GM19328 (cell line): ENCODE measurements around the gene ZNF407.

Experiments
- ATAC-seq: cut with Tn5 transposase; IDR thresholded peaks from one replicate; pipeline ENCODE4 v1.9.1; 2021; ENCODE audit warnings: mild to moderate bottlenecking, moderate library complexity; ENCODE audit not compliant: unreplicated experiment

ZNF407 gene

GRCh38 chr18:74626049-74626874 is 28.6 kb downstream of the ZNF407 start:
- ATAC-seq = no peak

GRCh38 chr18:74630804-74631203 is 33.1 kb downstream of the ZNF407 start:
- no peak for ATAC-seq

GRCh38 chr18:74631212-74631611 is 33.5 kb downstream of the ZNF407 start:
- ATAC-seq = no peak

GRCh38 chr18:74631623-74632350 is 34.1 kb downstream of the ZNF407 start:
- no peak for ATAC-seq

- no peak for ATAC-seq
Measured at GRCh38 chr18:74632351-74632679, 34.6 kb downstream of the ZNF407 start.

- no peak for ATAC-seq
Measured at GRCh38 chr18:74632856-74633255, 35.2 kb downstream of the ZNF407 start.

- ATAC-seq = no peak
Measured at GRCh38 chr18:74633652-74634352, 36.1 kb downstream of the ZNF407 start.

GRCh38 chr18:74635224-74635975 is 37.7 kb downstream of the ZNF407 start:
- no peak for ATAC-seq

GRCh38 chr18:74637070-74637469 is 39.4 kb downstream of the ZNF407 start:
- no peak for ATAC-seq

GRCh38 chr18:74638210-74638609 is 40.5 kb downstream of the ZNF407 start:
- ATAC-seq = no peak

- ATAC-seq = no peak
Measured at GRCh38 chr18:74644713-74645112, 47.0 kb downstream of the ZNF407 start.

- ATAC-seq = no peak
Measured at GRCh38 chr18:74645679-74646078, 48.0 kb downstream of the ZNF407 start.

GRCh38 chr18:74651327-74652128 is 53.9 kb downstream of the ZNF407 start:
- ATAC-seq = no peak

- no peak for ATAC-seq
Measured at GRCh38 chr18:74652392-74652988, 54.8 kb downstream of the ZNF407 start.

GRCh38 chr18:74654638-74655037 is 57.0 kb downstream of the ZNF407 start:
- ATAC-seq = no peak

GRCh38 chr18:74661008-74661407 is 63.3 kb downstream of the ZNF407 start:
- ATAC-seq = no peak

- no peak for ATAC-seq
Measured at GRCh38 chr18:74661691-74662090, 64.0 kb downstream of the ZNF407 start.

GRCh38 chr18:74662622-74663021 is 65.0 kb downstream of the ZNF407 start:
- no peak for ATAC-seq

GRCh38 chr18:74665346-74665745 is 67.7 kb downstream of the ZNF407 start:
- ATAC-seq = no peak

GRCh38 chr18:74665905-74666304 is 68.2 kb downstream of the ZNF407 start:
- no peak for ATAC-seq
